Progenitor cell of endocrine pancreas (in vitro differentiated cells): Measurements from ENCODE around the gene MPPED1. TPM values are rescaled to one million over a fixed set of nuclear protein-coding genes. Genes with fewer than 3 reads are reported as not detected.

ENCODE experiments used
- DNase-seq: peaks from one replicate; pipeline ENCODE4 v3.0.0; 2021; ENCODE audit warnings: low spot score; ENCODE audit not compliant: unreplicated experiment
- H3K27ac Mint-ChIP-seq: 2 replicates; pipeline ENCODE4 v1.8.0; 2021; ENCODE audit warnings: mild to moderate bottlenecking, moderate library complexity, mixed read lengths
- H3K27me3 Mint-ChIP-seq: 2 replicates; pipeline ENCODE4 v1.8.0; 2021; ENCODE audit warnings: mixed read lengths
- H3K36me3 Mint-ChIP-seq: 2 replicates; pipeline ENCODE4 v1.8.0; 2022; ENCODE audit warnings: mixed read lengths; ENCODE audit not compliant: insufficient read depth
- H3K4me1 Mint-ChIP-seq: 2 replicates; pipeline ENCODE4 v1.8.0; 2021; ENCODE audit warnings: low read depth, mixed read lengths
- H3K4me3 Mint-ChIP-seq: 2 replicates; pipeline ENCODE4 v1.8.0; 2021; ENCODE audit warnings: low read depth, mild to moderate bottlenecking, moderate library complexity, mixed read lengths
- H3K9me3 Mint-ChIP-seq: 2 replicates; pipeline ENCODE4 v1.8.0; 2021; ENCODE audit warnings: low read depth, mixed read lengths
- CTCF ChIP-seq: fragments of 200-600 bp; sonication (generic); IDR thresholded peaks from one replicate; pipeline ENCODE4 v1.5.0; 2021; ENCODE audit warnings: antibody characterized with exemption, mild to moderate bottlenecking; ENCODE audit not compliant: unreplicated experiment
- total RNA-seq: library from RNA; stranded (reverse); gene quantifications from 2 replicates; pipeline ENCODE4 v1.2.1, GENCODE V29; 2021

The MPPED1 gene
- total RNA-seq, 1 donor from 2014 or later = 0.96 TPM

- Mint-ChIP-seq H3K27me3 (peaks cover 17% of the 10 kb centered on the region), H3K4me3 (no peak overlapping the region), H3K9me3 (no peaks in the 10 kb centered on the region), H3K27ac (no peak overlapping the region), H3K4me1 (no peaks in the 10 kb centered on the region), H3K36me3 (no peaks in the 10 kb centered on the region)
- DNase-seq = no peak
- TF ChIP-seq CTCF = no peak
Observed at GRCh38 chr22:43484227-43484626, 72.4 kb downstream of the MPPED1 start.

- peaks cover 17% of the 10 kb centered on the region for H3K27me3 Mint-ChIP-seq
- H3K4me3 Mint-ChIP-seq = no peak overlapping the region
Observed at GRCh38 chr22:43485502-43486089, 73.8 kb downstream of the MPPED1 start.

GRCh38 chr22:43487311-43488030, 75.7 kb downstream of the MPPED1 start:
- Mint-ChIP-seq H3K9me3 (no peaks in the 10 kb centered on the region), H3K27ac (no peak overlapping the region), H3K27me3 (peaks cover 8% of the 10 kb centered on the region), H3K36me3 (no peaks in the 10 kb centered on the region), H3K4me1 (no peaks in the 10 kb centered on the region), H3K4me3 (no peak overlapping the region)
- TF ChIP-seq CTCF = no peak
- no peak for DNase-seq

More at GRCh38 chr22:43485502-43486089, 73.8 kb downstream of the MPPED1 start:
- TF ChIP-seq CTCF = no peak
- no peaks in the 10 kb centered on the region for H3K4me1 Mint-ChIP-seq
- H3K36me3 Mint-ChIP-seq = no peaks in the 10 kb centered on the region
- H3K9me3 Mint-ChIP-seq = no peaks in the 10 kb centered on the region
- no peak overlapping the region for H3K27ac Mint-ChIP-seq
- DNase-seq = no peak

GRCh38 chr22:43488031-43488866, 76.4 kb downstream of the MPPED1 start:
- no peaks in the 10 kb centered on the region for H3K9me3 Mint-ChIP-seq

More at GRCh38 chr22:43488031-43488866, 76.4 kb downstream of the MPPED1 start:
- no peak overlapping the region for H3K4me3 Mint-ChIP-seq
- peak overlapping the region; percentile 51 for H3K27ac Mint-ChIP-seq
- no peak for DNase-seq
- no peaks in the 10 kb centered on the region for H3K36me3 Mint-ChIP-seq
- TF ChIP-seq CTCF = no peak
- no peaks in the 10 kb centered on the region for H3K4me1 Mint-ChIP-seq
- peaks cover 8% of the 10 kb centered on the region for H3K27me3 Mint-ChIP-seq
